ENCODE data around the gene ALX4.

The ALX4 gene

GRCh38 chr11:44264438-44264749, 45.5 kb downstream of the ALX4 start:
- no peaks in the 10 kb centered on the region for H3K4me1 Mint-ChIP-seq (ENCODE audit: low read depth)
- no peaks in the 10 kb centered on the region for H3K27me3 Mint-ChIP-seq
- H3K36me3 Mint-ChIP-seq (ENCODE audit: low read depth), result no peaks in the 10 kb centered on the region
- no peak for DNase-seq
- no peak overlapping the region for H3K4me3 Mint-ChIP-seq
- H3K27ac Mint-ChIP-seq, result no peak overlapping the region
- no peaks in the 10 kb centered on the region for H3K9me3 Mint-ChIP-seq

GRCh38 chr11:44263738-44264437, 46.1 kb downstream of the ALX4 start:
- no peaks in the 10 kb centered on the region for H3K9me3 Mint-ChIP-seq
- no peaks in the 10 kb centered on the region for H3K27me3 Mint-ChIP-seq
- H3K4me1 Mint-ChIP-seq (ENCODE audit: low read depth), result peaks cover 4% of the 10 kb centered on the region

GRCh38 chr11:44261800-44262591, 47.9 kb downstream of the ALX4 start:
- no peaks in the 10 kb centered on the region for H3K27me3 Mint-ChIP-seq
- peaks cover 11% of the 10 kb centered on the region for H3K4me1 Mint-ChIP-seq (ENCODE audit: low read depth)
- DNase-seq, result no peak
- no peaks in the 10 kb centered on the region for H3K36me3 Mint-ChIP-seq (ENCODE audit: low read depth)
- H3K4me3 Mint-ChIP-seq, result no peak overlapping the region
- no peak overlapping the region for H3K27ac Mint-ChIP-seq
- no peaks in the 10 kb centered on the region for H3K9me3 Mint-ChIP-seq

More at GRCh38 chr11:44263738-44264437, 46.1 kb downstream of the ALX4 start:
- Mint-ChIP-seq H3K36me3 (ENCODE audit: low read depth) (no peaks in the 10 kb centered on the region), H3K4me3 (no peak overlapping the region), H3K27ac (no peak overlapping the region)
- no peak for DNase-seq

GRCh38 chr11:44260081-44260480, 49.9 kb downstream of the ALX4 start:
- Mint-ChIP-seq H3K4me3 (no peak overlapping the region), H3K9me3 (no peaks in the 10 kb centered on the region), H3K27me3 (no peaks in the 10 kb centered on the region), H3K4me1 (ENCODE audit: low read depth) (peaks cover 17% of the 10 kb centered on the region), H3K36me3 (ENCODE audit: low read depth) (no peaks in the 10 kb centered on the region), H3K27ac (no peak overlapping the region)
- no peak for DNase-seq

- DNase-seq, result no peak
- Mint-ChIP-seq H3K27me3 (no peaks in the 10 kb centered on the region), H3K4me1 (ENCODE audit: low read depth) (peaks cover 17% of the 10 kb centered on the region), H3K36me3 (ENCODE audit: low read depth) (no peaks in the 10 kb centered on the region), H3K27ac (no peak overlapping the region), H3K9me3 (no peaks in the 10 kb centered on the region), H3K4me3 (no peak overlapping the region)
These were observed 51.0 kb downstream of the ALX4 start for GRCh38 chr11:44258839-44259420.

GRCh38 chr11:44258190-44258489, 51.8 kb downstream of the ALX4 start:
- no peaks in the 10 kb centered on the region for H3K36me3 Mint-ChIP-seq (ENCODE audit: low read depth)
- no peak for DNase-seq
- H3K4me3 Mint-ChIP-seq, result no peak overlapping the region
- peaks cover 17% of the 10 kb centered on the region for H3K4me1 Mint-ChIP-seq (ENCODE audit: low read depth)
- no peaks in the 10 kb centered on the region for H3K27me3 Mint-ChIP-seq
- H3K9me3 Mint-ChIP-seq, result peaks cover 4% of the 10 kb centered on the region
- H3K27ac Mint-ChIP-seq, result no peak overlapping the region

GRCh38 chr11:44257338-44258189, 52.4 kb downstream of the ALX4 start:
- Mint-ChIP-seq H3K36me3 (ENCODE audit: low read depth) (no peaks in the 10 kb centered on the region), H3K4me1 (ENCODE audit: low read depth) (peaks cover 17% of the 10 kb centered on the region), H3K27ac (no peak overlapping the region), H3K9me3 (peaks cover 10% of the 10 kb centered on the region), H3K27me3 (no peaks in the 10 kb centered on the region), H3K4me3 (no peak overlapping the region)
- no peak for DNase-seq

GRCh38 chr11:44256673-44257291, 53.2 kb downstream of the ALX4 start:
- peaks cover 4% of the 10 kb centered on the region for H3K36me3 Mint-ChIP-seq (ENCODE audit: low read depth)
- H3K27me3 Mint-ChIP-seq, result no peaks in the 10 kb centered on the region
- H3K4me3 Mint-ChIP-seq, result no peak overlapping the region
- H3K9me3 Mint-ChIP-seq, result peaks cover 18% of the 10 kb centered on the region
- peaks cover 17% of the 10 kb centered on the region for H3K4me1 Mint-ChIP-seq (ENCODE audit: low read depth)
- DNase-seq, result no peak
- H3K27ac Mint-ChIP-seq, result no peak overlapping the region

GRCh38 chr11:44255406-44256071, 54.4 kb downstream of the ALX4 start:
- Mint-ChIP-seq H3K27ac (no peak overlapping the region), H3K27me3 (no peaks in the 10 kb centered on the region), H3K9me3 (peaks cover 29% of the 10 kb centered on the region), H3K36me3 (ENCODE audit: low read depth) (peaks cover 14% of the 10 kb centered on the region), H3K4me3 (no peak overlapping the region), H3K4me1 (ENCODE audit: low read depth) (peaks cover 17% of the 10 kb centered on the region)
- DNase-seq, result no peak

GRCh38 chr11:44252999-44253602, 56.8 kb downstream of the ALX4 start:
- Mint-ChIP-seq H3K27ac (no peak overlapping the region), H3K4me1 (ENCODE audit: low read depth) (peaks cover 10% of the 10 kb centered on the region), H3K27me3 (no peaks in the 10 kb centered on the region), H3K9me3 (peaks cover 33% of the 10 kb centered on the region), H3K4me3 (no peak overlapping the region), H3K36me3 (ENCODE audit: low read depth) (peaks cover 35% of the 10 kb centered on the region)
- no peak for DNase-seq

GRCh38 chr11:44250421-44250820, 59.5 kb downstream of the ALX4 start:
- Mint-ChIP-seq H3K36me3 (ENCODE audit: low read depth) (peaks cover 55% of the 10 kb centered on the region), H3K4me3 (no peak overlapping the region), H3K9me3 (peaks cover 33% of the 10 kb centered on the region), H3K27me3 (no peaks in the 10 kb centered on the region), H3K27ac (no peak overlapping the region), H3K4me1 (ENCODE audit: low read depth) (no peaks in the 10 kb centered on the region)
- DNase-seq, result no peak

- no peak overlapping the region for H3K27ac Mint-ChIP-seq
- H3K4me1 Mint-ChIP-seq (ENCODE audit: low read depth), result no peaks in the 10 kb centered on the region
- H3K9me3 Mint-ChIP-seq, result peaks cover 29% of the 10 kb centered on the region
- peaks cover 76% of the 10 kb centered on the region for H3K36me3 Mint-ChIP-seq (ENCODE audit: low read depth)
- no peak overlapping the region for H3K4me3 Mint-ChIP-seq
- no peak for DNase-seq
- no peaks in the 10 kb centered on the region for H3K27me3 Mint-ChIP-seq
These were observed 61.8 kb downstream of the ALX4 start for GRCh38 chr11:44248109-44248508.

- Mint-ChIP-seq H3K36me3 (ENCODE audit: low read depth) (peaks cover 82% of the 10 kb centered on the region), H3K4me1 (ENCODE audit: low read depth) (no peaks in the 10 kb centered on the region), H3K9me3 (peaks cover 23% of the 10 kb centered on the region), H3K4me3 (no peak overlapping the region), H3K27ac (no peak overlapping the region), H3K27me3 (no peaks in the 10 kb centered on the region)
- DNase-seq, result no peak
These were observed 62.4 kb downstream of the ALX4 start for GRCh38 chr11:44247508-44247907.
